Measurements from ENCODE around the gene SLC43A3. TPM values are rescaled to one million over a fixed set of nuclear protein-coding genes. Genes with fewer than 3 reads are reported as not detected.

The SLC43A3 gene
- total RNA-seq, 3 donors from 2014 or later = 104 to 130 (median 105) TPM

GRCh38 chr11:57474017-57474802 is 47.3 kb upstream of the SLC43A3 start:
- Histone ChIP-seq H3K9me3 (no peaks in the 10 kb centered on the region), H3K4me3 (no peak overlapping the region), H3K36me3 (no peaks in the 10 kb centered on the region), H3K4me1 (peaks cover 0 to 4% of the 10 kb centered on the region in 2 donors), H3K27ac (no peak overlapping the region), H3K27me3 (no peaks in the 10 kb centered on the region)
- TF ChIP-seq POLR2AphosphoS5 (IDR thresholded peaks at IDR 0.05) (no peak), CTCF (IDR thresholded peaks at IDR 0.05) (no peak), POLR2A (IDR thresholded peaks at IDR 0.05) (no peak)
- no peak for DNase-seq (ENCODE audit: low spot score in 2 of 2)
- intact Hi-C loops (cut with DNase I; ENCODE audit: low total_unique reads) = no loop called here

GRCh38 chr11:57473285-57473841 is 46.4 kb upstream of the SLC43A3 start:
- TF ChIP-seq CTCF (IDR thresholded peaks at IDR 0.05) (no peak), POLR2AphosphoS5 (IDR thresholded peaks at IDR 0.05) (no peak), POLR2A (IDR thresholded peaks at IDR 0.05) (no peak)
- DNase-seq (ENCODE audit: low spot score in 2 of 2) = no peak
- Histone ChIP-seq H3K36me3 (no peaks in the 10 kb centered on the region), H3K27me3 (no peaks in the 10 kb centered on the region), H3K27ac (no peak overlapping the region), H3K4me3 (no peak overlapping the region), H3K4me1 (peaks cover 0 to 4% of the 10 kb centered on the region in 2 donors), H3K9me3 (no peaks in the 10 kb centered on the region)
- intact Hi-C loops (cut with DNase I; ENCODE audit: low total_unique reads) = no loop called here

GRCh38 chr11:57471496-57471895 is 44.6 kb upstream of the SLC43A3 start:
- Histone ChIP-seq H3K27me3 (no peaks in the 10 kb centered on the region), H3K36me3 (no peaks in the 10 kb centered on the region), H3K4me1 (peaks cover 0 to 4% of the 10 kb centered on the region in 2 donors), H3K9me3 (no peaks in the 10 kb centered on the region), H3K27ac (no peak overlapping the region), H3K4me3 (no peak overlapping the region)
- no peak for DNase-seq (ENCODE audit: low spot score in 2 of 2)
- no peak for TF ChIP-seq POLR2AphosphoS5 (IDR thresholded peaks at IDR 0.05)
- TF ChIP-seq CTCF (IDR thresholded peaks at IDR 0.05) = no peak
- TF ChIP-seq POLR2A (IDR thresholded peaks at IDR 0.05) = no peak
- intact Hi-C loops (cut with DNase I; ENCODE audit: low total_unique reads) = no loop called here

GRCh38 chr11:57469268-57469667 is 42.3 kb upstream of the SLC43A3 start:
- H3K36me3 ChIP-seq = no peaks in the 10 kb centered on the region
- no peak for DNase-seq (ENCODE audit: low spot score in 2 of 2)
- H3K27ac ChIP-seq = no peak overlapping the region
- intact Hi-C loops (cut with DNase I; ENCODE audit: low total_unique reads) = no loop called here
- H3K4me1 ChIP-seq = no peaks in the 10 kb centered on the region
- H3K27me3 ChIP-seq = no peaks in the 10 kb centered on the region
- no peak for TF ChIP-seq CTCF (IDR thresholded peaks at IDR 0.05)
- TF ChIP-seq POLR2AphosphoS5 (IDR thresholded peaks at IDR 0.05) = no peak
- TF ChIP-seq POLR2A (IDR thresholded peaks at IDR 0.05) = no peak
- no peaks in the 10 kb centered on the region for H3K9me3 ChIP-seq
- no peak overlapping the region for H3K4me3 ChIP-seq

GRCh38 chr11:57468276-57468675 is 41.4 kb upstream of the SLC43A3 start:
- Histone ChIP-seq H3K4me1 (no peaks in the 10 kb centered on the region), H3K4me3 (no peak overlapping the region), H3K36me3 (no peaks in the 10 kb centered on the region), H3K27ac (no peak overlapping the region), H3K9me3 (no peaks in the 10 kb centered on the region), H3K27me3 (no peaks in the 10 kb centered on the region)
- no peak for DNase-seq (ENCODE audit: low spot score in 2 of 2)
- TF ChIP-seq POLR2A (IDR thresholded peaks at IDR 0.05) (no peak), POLR2AphosphoS5 (IDR thresholded peaks at IDR 0.05) (no peak), CTCF (IDR thresholded peaks at IDR 0.05) (no peak)
- intact Hi-C loops (cut with DNase I; ENCODE audit: low total_unique reads) = no loop called here
